K562 (cell line): ENCODE measurements around the gene MCC. TPM values are rescaled to one million over a fixed set of nuclear protein-coding genes. Genes with fewer than 3 reads are reported as not detected.

Experiments used
- ATAC-seq: fragments of 200-7000 bp; cut with Tn5 transposase; 3 replicates; pipeline ENCODE4 v1.9.1; 2020; ENCODE audit warnings: moderate library complexity
- BruUV-seq: library from RNA; stranded (reverse); fragments of 400-500 nt; replicated peaks from 2 replicates; lab custom pipeline; 2021; lab: Mats Ljungman, UMichigan
- CTCF ChIA-PET: fragments of 300-600 bp; formaldehyde crosslinking; extraction: SDS; loops from one replicate; lab custom pipeline; 2021; ENCODE audit warnings: low intra/inter-chr PET ratio; lab: Yijun Ruan, JAX
- POLR2A ChIA-PET: fragments of 300-600, 350-650 bp; sonication (Branson Sonifier 250); formaldehyde crosslinking; extraction: SDS; loops from one replicate; lab custom pipeline; 2021; ENCODE audit warnings: antibody characterized with exemption, inconsistent platforms; lab: Yijun Ruan, JAX
- DNase-seq, 4 experiments: peaks; one replicate each; pipeline versions ENCODE4 v3.0.0 to v3.0.0-alpha.2; 2011 to 2018; ENCODE audit warnings: low spot score in 3 of 4, mixed read lengths in 3 of 4; ENCODE audit errors: extremely low read depth in 1 of 4
- FAIRE-seq: peaks from 2 replicates; lab custom pipeline; 2011; peaks lifted over from hg19 to GRCh38; lab: Jason Lieb, UNC
- H2AFZ ChIP-seq: 2 replicates; pipeline ENCODE4 v1.6.0; 2011; ENCODE audit warnings: low read depth, low read length, control low read depth, inconsistent platforms
- H3K27ac ChIP-seq: fragments of 200-600 bp; 3 replicates; pipeline ENCODE4 v1.8.0; 2011; ENCODE audit warnings: low read depth, mild to moderate bottlenecking, control low read depth, inconsistent platforms, low read length, moderate library complexity, mixed read lengths; ENCODE audit errors: extremely low read depth
- H3K27me3 ChIP-seq, 2 experiments: fragments of 300-600 bp in 1 of 2; 2 replicates in 1 of 2; 3 replicates in 1 of 2; pipeline versions ENCODE4 v1.6.0 to v1.8.0; 2011; ENCODE audit warnings: inconsistent platforms in 2 of 2, low read length in 2 of 2, mild to moderate bottlenecking in 1 of 2, mixed read lengths in 1 of 2, moderate library complexity in 1 of 2; ENCODE audit not compliant: control insufficient read depth in 2 of 2, insufficient read depth in 2 of 2
- H3K36me3 ChIP-seq: fragments of 300-600 bp; 3 replicates; pipeline ENCODE4 v1.8.0; 2011; ENCODE audit warnings: mild to moderate bottlenecking, low read length, inconsistent platforms; ENCODE audit not compliant: control insufficient read depth, insufficient read depth
- H3K4me1 ChIP-seq, 2 experiments: fragments of 200-600 bp in 1 of 2; replicated peaks in 1 of 2; 2 replicates in 1 of 2; 3 replicates in 1 of 2; pipeline versions ENCODE4 v1.5.1 to v1.8.0; 2011; ENCODE audit warnings: inconsistent platforms in 2 of 2, low read length in 2 of 2, mild to moderate bottlenecking in 1 of 2, mixed read lengths in 1 of 2, moderate library complexity in 1 of 2; ENCODE audit not compliant: control insufficient read depth in 2 of 2, insufficient read depth in 2 of 2
- H3K4me2 ChIP-seq: 2 replicates; pipeline ENCODE4 v1.6.1; 2011; ENCODE audit warnings: low read length, control low read depth, inconsistent platforms, mixed read lengths; ENCODE audit not compliant: insufficient read depth
- H3K4me3 ChIP-seq: fragments of 200-600 bp; sonication (generic), shearing (Covaris generic); 2 replicates; pipeline ENCODE4 v1.5.1; 2016; ENCODE audit warnings: control low read depth, inconsistent platforms
- H3K79me2 ChIP-seq: fragments of 200-600 bp; 3 replicates; pipeline ENCODE4 v1.8.0; 2011; ENCODE audit warnings: low read length, inconsistent platforms; ENCODE audit not compliant: control insufficient read depth, insufficient read depth
- H3K9ac ChIP-seq, 2 experiments: 2 replicates each; pipeline versions ENCODE4 v1.6.0 to v1.6.1; 2011; ENCODE audit warnings: low read depth in 2 of 2, low read length in 2 of 2, control low read depth in 1 of 2, inconsistent platforms in 1 of 2, mild to moderate bottlenecking in 1 of 2, mixed read lengths in 1 of 2; ENCODE audit not compliant: insufficient read depth in 1 of 2
- H3K9me1 ChIP-seq: one replicate; pipeline ENCODE4 v1.6.0; 2011; ENCODE audit warnings: inconsistent platforms, mild to moderate bottlenecking, low read length, moderate library complexity; ENCODE audit not compliant: control insufficient read depth, insufficient read depth
- H3K9me3 ChIP-seq: replicated peaks from 2 replicates; pipeline ENCODE4 v1.5.1; 2011; ENCODE audit warnings: low read depth, low read length, inconsistent platforms; ENCODE audit not compliant: control insufficient read depth, insufficient read depth
- H4K20me1 ChIP-seq: replicated peaks from 2 replicates; pipeline ENCODE4 v1.6.1; 2011; ENCODE audit warnings: low read length, inconsistent platforms, mixed read lengths; ENCODE audit not compliant: control insufficient read depth, insufficient read depth
- ATF6 ChIP-seq: sonication (generic); formaldehyde crosslinking; IDR thresholded peaks from 2 replicates; pipeline ENCODE4 v1.4.0; 2020; ENCODE audit warnings: mild to moderate bottlenecking, missing genetic modification reagents
- CBX8 ChIP-seq: fragments of 200-600 bp; sonication (generic); IDR thresholded peaks from 2 replicates; pipeline ENCODE4 v1.6.1; 2012; ENCODE audit warnings: borderline replicate concordance, mixed run types, low read depth, mild to moderate bottlenecking, moderate library complexity, mixed read lengths, low read length, control low read depth, inconsistent platforms; ENCODE audit not compliant: poor library complexity, severe bottlenecking; ENCODE audit errors: extremely low read depth
- GABPB2 ChIP-seq: fragments of 250-450 bp; sonication (Bioruptor Pico); conservative IDR thresholded peaks from 2 replicates; pipeline ENCODE4 v1.5.1; 2021; ENCODE audit warnings: mild to moderate bottlenecking
- HDAC1 ChIP-seq, 2 experiments: fragments of 450-650 bp; IDR thresholded peaks; 2 replicates each; pipeline ENCODE4 v1.6.1; 2016 to 2017; ENCODE audit warnings: inconsistent platforms in 1 of 2, mild to moderate bottlenecking in 1 of 2, moderate library complexity in 1 of 2
- PRPF4 ChIP-seq: fragments of 200-400 bp; formaldehyde crosslinking; IDR thresholded peaks from one replicate; pipeline ENCODE4 v1.6.1; 2017; ENCODE audit warnings: low read length, low read depth, mild to moderate bottlenecking; ENCODE audit not compliant: insufficient read depth, poor library complexity, severe bottlenecking
- SMAD1 ChIP-seq: fragments of 150-350 bp; IDR thresholded peaks from 2 replicates; pipeline ENCODE4 v1.6.1; 2014; ENCODE audit warnings: low read length, low read depth; ENCODE audit not compliant: partially characterized antibody
- SMARCA4 ChIP-seq: fragments of 450-650 bp; IDR thresholded peaks from 2 replicates; pipeline ENCODE4 v1.6.1; 2016
- SMARCB1 ChIP-seq: IDR thresholded peaks from 2 replicates; pipeline ENCODE4 v1.6.1; 2011; ENCODE audit warnings: improper control_type of control experiment, low read depth; ENCODE audit not compliant: insufficient read length
- SPI1 ChIP-seq: IDR thresholded peaks from 2 replicates; pipeline ENCODE4 v1.6.1; 2011; ENCODE audit warnings: low read depth, low read length, control low read depth, borderline replicate concordance
- ZKSCAN8 ChIP-seq: fragments of 200-800 bp; sonication (Bioruptor generic); IDR thresholded peaks from 2 replicates; pipeline ENCODE4 v1.6.1; 2016; ENCODE audit warnings: missing genetic modification characterization, missing compliant biosample characterization
- ZNF511 ChIP-seq: sonication (generic); formaldehyde crosslinking; IDR thresholded peaks from 2 replicates; pipeline ENCODE4 v1.8.0; 2022; ENCODE audit warnings: mild to moderate bottlenecking, missing genetic modification reagents
- ZNF589 ChIP-seq: fragments of 200-800 bp; sonication (Bioruptor generic); IDR thresholded peaks from 2 replicates; pipeline ENCODE4 v1.6.1; 2016; ENCODE audit warnings: low read depth, missing genetic modification characterization, missing compliant biosample characterization
- ZNF780A ChIP-seq: fragments of 250-450 bp; sonication (Bioruptor Pico); IDR thresholded peaks from 2 replicates; pipeline ENCODE4 v1.5.0; 2021; ENCODE audit warnings: mild to moderate bottlenecking
- WGBS: fragments of 100-300 bp; shearing (Covaris generic); methylation state at CpG from one replicate; pipeline ENCODE4 v1.1.6; 2016; ENCODE audit warnings: low coverage, mixed read lengths; ENCODE audit not compliant: insufficient coverage; ENCODE audit errors: missing lambda C conversion rate; 5-methylcytosine and 5-hydroxymethylcytosine counted together
- in situ Hi-C: fragments of 300-500 bp; cut with MboI; formaldehyde crosslinking; loops from 4 replicates; pipeline ENCODE4 v1.15.0; 2018; ENCODE audit warnings: inconsistent platforms, mixed read lengths
- intact Hi-C: fragments of 100-400 bp; cut with micrococcal nuclease; formaldehyde crosslinking; loops from 2 replicates; pipeline ENCODE4 v1.14.2; 2022
- polyA plus RNA-seq, 8 experiments: library from polyadenylated mRNA; depleted of rRNA in 4 of 8; stranded (reverse) in 5 of 8; unstranded in 3 of 8; fragments of >200 nt; fragmentation: Nextera tagmentation in 2 of 8; fragmentation: Illumina TruSeq in 1 of 8; extraction: Ambion mirVana in 2 of 8; extraction: Trizol in 1 of 8; gene quantifications; 2 replicates each; pipeline versions ENCODE4 v1.2.1 to v1.2.3, GENCODE V29; 2011 to 2014; ENCODE audit warnings: inconsistent platforms in 1 of 8, missing spikeins in 1 of 8
- total RNA-seq, 7 experiments: library from RNA; depleted of rRNA in 6 of 7; stranded (reverse); fragments of >200 nt in 6 of 7; fragmentation: Illumina TruSeq in 2 of 7; extraction: Trizol in 2 of 7; gene quantifications; 2 replicates each; pipeline versions ENCODE4 v1.2.1 to v1.2.3, GENCODE V29; 2011 to 2021; ENCODE audit warnings: low replicate concordance in 1 of 7

The MCC gene
- total and polyA plus RNA-seq, 9 of the 15 experiments (the other 6 are each of a cell fraction or from before 2014, with no cell fraction given), result 0.04 to 0.24 (median 0.06) TPM; not detected in 1

- intact Hi-C loops, result no loop called here
Measured at GRCh38 chr5:113169720-113170119, 318.5 kb downstream of the MCC start.

More at GRCh38 chr5:113169720-113170119, 318.5 kb downstream of the MCC start:
- H3K27me3 ChIP-seq, result peaks cover 3 to 7% of the 10 kb centered on the region in 2 experiments; a peak in 4 of 5 replicates
- no peak for ATAC-seq
- POLR2A ChIA-PET, result interaction anchor here (0.7 to 2.1 kb wide), 3 partner anchors 9 to 191 kb away, joined by 3 to 4 read pairs (median 3); no protein-coding TSS in a partner anchor
- no peaks in the 10 kb centered on the region for H3K36me3 ChIP-seq
- H3K9me1 ChIP-seq, result no peaks in the 10 kb centered on the region
- no peak overlapping the region for H3K27ac ChIP-seq
- no peaks in the 10 kb centered on the region for H3K79me2 ChIP-seq
- no peak overlapping the region for H2AFZ ChIP-seq
- H3K9me3 ChIP-seq, result no peaks in the 10 kb centered on the region
- no TSS peak for BruUV-seq
- 0% methylated on average over 1 of the region's 1 CpG for WGBS
- H3K9ac ChIP-seq, result no peak overlapping the region
- no peak overlapping the region for H3K4me2 ChIP-seq
- TF ChIP-seq HDAC1 (IDR thresholded peaks at IDR 0.05) (no peak), ATF6 (no peak), ZKSCAN8 (CRISPR knock-in tag) (no peak), CBX8 (no peak), ZNF511 (CRISPR knock-in tag) (no peak), ZNF589 (no peak), SMAD1 (no peak), PRPF4 (no peak), SMARCB1 (no peak), GABPB2 (CRISPR knock-in tag) (no peak), SMARCA4 (no peak), SPI1 (no peak), ZNF780A (CRISPR knock-in tag) (no peak)
- TF ChIP-seq, all 486 proteins: peak for 0
- CTCF ChIA-PET, result no interaction called here
- DNase-seq (no peak), FAIRE-seq (no peak)
- Histone ChIP-seq H3K4me1 (no peaks in the 10 kb centered on the region), H4K20me1 (no peaks in the 10 kb centered on the region), H3K4me3 (no peak overlapping the region)
- in situ Hi-C loops, result loop anchor here (10.0 kb wide), 1 partner anchor 1115 kb away; no protein-coding TSS in a partner anchor
